Tibial nerve (tissue), 4 donors: Measurements from ENCODE around the gene SRXN1. TPM values are rescaled to one million over a fixed set of nuclear protein-coding genes. Genes with fewer than 3 reads are reported as not detected.

Source experiments
- DNase-seq, 2 donors: peaks; one replicate each; pipeline ENCODE4 v3.0.0-alpha.2; 2019; ENCODE audit warnings: low spot score in 2 of 2
- H3K27ac ChIP-seq, 4 donors: fragments of 200-600 bp; sonication (generic) in 3 of 4; one replicate each; pipeline ENCODE4 v1.5.1; 2017 to 2019; ENCODE audit warnings: mild to moderate bottlenecking in 1 of 4
- H3K27me3 ChIP-seq, 2 donors: fragments of 200-600 bp; sonication (generic) in 1 of 2; one replicate each; pipeline versions ENCODE4 v1.5.1 to v1.6.0; 2017 to 2019
- H3K36me3 ChIP-seq, 3 donors: fragments of 200-600 bp; sonication (generic); one replicate each; pipeline ENCODE4 v1.5.1; 2018 to 2019
- H3K4me1 ChIP-seq, 4 donors: fragments of 200-600 bp; sonication (generic) in 3 of 4; one replicate each; pipeline ENCODE4 v1.5.1; 2017 to 2019
- H3K4me3 ChIP-seq, 4 donors: fragments of 200-600 bp; sonication (generic) in 3 of 4; one replicate each; pipeline ENCODE4 v1.5.1; 2017 to 2019; ENCODE audit warnings: mild to moderate bottlenecking in 1 of 4, moderate library complexity in 1 of 4
- H3K9me3 ChIP-seq, 4 donors: fragments of 200-600 bp; sonication (generic) in 3 of 4; one replicate each; pipeline ENCODE4 v1.5.1; 2017 to 2019
- EP300 ChIP-seq, 2 donors: sonication (generic); formaldehyde crosslinking; IDR thresholded peaks; one replicate each; pipeline ENCODE4 v1.6.1; 2017; ENCODE audit warnings: antibody characterized with exemption in 2 of 2, mild to moderate bottlenecking in 1 of 2
- POLR2A ChIP-seq, 2 donors: fragments of 450-650 bp; IDR thresholded peaks; one replicate each; pipeline ENCODE4 v1.6.1; 2017; ENCODE audit warnings: antibody characterized with exemption in 2 of 2, mild to moderate bottlenecking in 2 of 2, moderate library complexity in 2 of 2
- WGBS, 2 donors: methylation state at CpG; one replicate each; pipeline ENCODE4 v1.1.5; 2018; 5-methylcytosine and 5-hydroxymethylcytosine counted together
- total RNA-seq, 4 donors: library from RNA; depleted of rRNA; stranded (reverse); fragments of >200 nt; gene quantifications; one replicate each; pipeline ENCODE4 v1.1.0, GENCODE V29; 2016
- TF ChIP-seq, protein P1 (sequence below), 5 experiments: fragments of 200-600 bp in 3 of 5; fragments of 450-650 bp in 2 of 5; sonication (generic) in 3 of 5; IDR thresholded peaks; one replicate each; pipeline ENCODE4 v1.5.1; 2016 to 2019; ENCODE audit warnings: antibody characterized with exemption in 5 of 5, mild to moderate bottlenecking in 3 of 5, moderate library complexity in 2 of 5

Gene SRXN1
- total RNA-seq, 4 donors from 2014 or later = 15.1 to 31.8 (median 19.5) TPM

GRCh38 chr20:611047-611842 is 41.8 kb downstream of the SRXN1 start:
- DNase-seq = no peak
- Histone ChIP-seq H3K4me1 (peaks cover 0 to 15% (median 0%) of the 10 kb centered on the region in 4 donors), H3K27ac (no peak overlapping the region), H3K27me3 (peaks cover 0 to 75% of the 10 kb centered on the region in 2 donors), H3K9me3 (no peaks in the 10 kb centered on the region), H3K4me3 (no peak overlapping the region), H3K36me3 (no peaks in the 10 kb centered on the region)
- TF ChIP-seq, protein P1, sequence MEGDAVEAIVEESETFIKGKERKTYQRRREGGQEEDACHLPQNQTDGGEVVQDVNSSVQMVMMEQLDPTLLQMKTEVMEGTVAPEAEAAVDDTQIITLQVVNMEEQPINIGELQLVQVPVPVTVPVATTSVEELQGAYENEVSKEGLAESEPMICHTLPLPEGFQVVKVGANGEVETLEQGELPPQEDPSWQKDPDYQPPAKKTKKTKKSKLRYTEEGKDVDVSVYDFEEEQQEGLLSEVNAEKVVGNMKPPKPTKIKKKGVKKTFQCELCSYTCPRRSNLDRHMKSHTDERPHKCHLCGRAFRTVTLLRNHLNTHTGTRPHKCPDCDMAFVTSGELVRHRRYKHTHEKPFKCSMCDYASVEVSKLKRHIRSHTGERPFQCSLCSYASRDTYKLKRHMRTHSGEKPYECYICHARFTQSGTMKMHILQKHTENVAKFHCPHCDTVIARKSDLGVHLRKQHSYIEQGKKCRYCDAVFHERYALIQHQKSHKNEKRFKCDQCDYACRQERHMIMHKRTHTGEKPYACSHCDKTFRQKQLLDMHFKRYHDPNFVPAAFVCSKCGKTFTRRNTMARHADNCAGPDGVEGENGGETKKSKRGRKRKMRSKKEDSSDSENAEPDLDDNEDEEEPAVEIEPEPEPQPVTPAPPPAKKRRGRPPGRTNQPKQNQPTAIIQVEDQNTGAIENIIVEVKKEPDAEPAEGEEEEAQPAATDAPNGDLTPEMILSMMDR (IDR thresholded peaks at IDR 0.05) = no peak
- TF ChIP-seq POLR2A (IDR thresholded peaks at IDR 0.05) (no peak), EP300 (IDR thresholded peaks at IDR 0.05) (no peak)
- WGBS, 2 donors = 48% methylated on average over 24 of the region's 24 CpGs

DNA sequence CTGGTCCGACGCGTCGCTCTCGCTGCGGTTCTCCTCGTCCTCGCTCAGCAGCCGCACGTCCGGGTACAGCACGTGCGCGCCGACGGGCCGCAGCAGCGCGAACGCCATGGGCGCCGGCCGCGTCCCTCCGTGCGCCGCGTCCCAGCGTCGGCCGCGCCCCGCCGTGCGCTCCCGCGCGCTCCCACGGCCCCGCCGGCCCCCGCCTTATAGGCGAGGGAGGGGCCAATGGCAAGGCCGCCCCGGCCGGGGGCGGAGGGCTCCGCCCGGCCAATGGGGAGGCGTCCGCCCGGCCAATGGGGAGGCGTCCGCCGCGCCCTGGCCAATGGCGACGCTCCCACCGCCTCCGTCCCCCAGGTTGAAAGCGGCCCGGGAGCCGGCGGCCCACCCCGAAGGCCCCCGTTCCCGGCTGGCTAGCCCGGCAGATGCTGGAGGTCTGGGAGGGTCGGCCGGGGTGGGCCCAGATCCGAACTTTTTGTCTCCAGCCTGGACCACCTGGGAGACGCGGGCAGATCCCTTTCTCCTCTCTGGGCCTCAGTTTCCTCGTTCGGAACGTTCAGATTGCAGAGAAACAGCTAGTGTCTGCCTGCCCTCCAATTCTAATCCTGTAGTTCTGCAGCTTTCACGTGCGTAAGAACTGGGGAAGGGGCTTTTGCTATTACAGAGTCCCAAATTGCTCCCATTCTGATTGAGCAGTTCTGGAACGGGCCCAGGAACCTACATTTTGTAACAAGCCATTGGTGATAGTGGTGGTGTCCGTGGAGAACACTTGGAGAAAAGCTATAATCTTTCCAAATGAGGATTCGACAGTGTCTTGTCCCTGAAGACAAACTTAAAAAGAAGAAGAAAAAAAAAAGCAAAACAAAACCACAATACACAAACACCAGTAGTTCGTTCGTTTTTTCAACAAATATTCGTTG is 42.6 kb downstream of the SRXN1 start, which contains the start of gene TCF15:
Gene TCF15 (minus strand): TSS at position 180 of the 917 bp plus-strand sequence. CDS start 72 bp downstream, at position 108.
- 12 to 18% methylated on average over 33 to 43 of the region's 84 CpGs for WGBS, 2 donors
- no peaks in the 10 kb centered on the region for H3K36me3 ChIP-seq
- peaks cover 0 to 73% of the 10 kb centered on the region in 2 donors for H3K27me3 ChIP-seq
- H3K27ac ChIP-seq = no peak within 1 kb of the TSS
- peak within 1 kb of the TSS in 1 of 4 donors; percentile 42 for H3K4me3 ChIP-seq
- peaks cover 0 to 15% (median 0%) of the 10 kb centered on the region in 4 donors for H3K4me1 ChIP-seq
- TF ChIP-seq POLR2A (IDR thresholded peaks at IDR 0.05) (no peak), EP300 (IDR thresholded peaks at IDR 0.05) (no peak)
- TF ChIP-seq, protein P1 (IDR thresholded peaks at IDR 0.05) = no peak
- no peak for DNase-seq
- H3K9me3 ChIP-seq = no peaks in the 10 kb centered on the region

DNA sequence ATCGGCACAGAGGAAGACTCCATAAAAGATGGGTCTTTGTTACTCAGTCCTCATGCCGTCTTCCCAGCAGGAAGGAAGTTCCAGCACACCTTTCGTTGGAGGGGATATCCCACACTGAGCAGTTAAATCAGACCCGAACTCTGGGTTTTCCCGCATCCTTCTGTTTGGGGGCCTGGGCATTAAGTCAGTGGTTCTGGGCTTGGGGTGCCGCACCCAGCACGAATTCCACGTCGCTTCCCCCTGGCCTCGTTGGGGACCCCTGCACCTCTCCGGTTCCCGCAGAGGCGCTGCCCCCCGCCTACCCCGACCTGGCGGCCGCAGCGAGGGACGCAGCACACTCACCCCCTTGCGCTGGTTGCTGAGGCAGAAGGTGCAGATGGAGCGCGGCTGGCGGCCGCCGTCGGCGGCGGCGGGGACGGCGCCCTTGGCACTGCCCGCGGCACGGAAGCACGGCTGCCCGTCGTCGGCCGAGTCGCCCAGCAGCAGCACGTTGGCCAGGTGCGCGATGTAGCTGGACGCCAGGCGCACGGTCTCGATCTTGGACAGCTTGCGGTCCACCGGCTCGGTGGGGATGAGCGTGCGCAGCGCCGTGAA is 43.5 kb downstream of the SRXN1 start:
- WGBS, 2 donors = 11 to 19% methylated on average over 12 to 19 of the region's 54 CpGs
- H3K27ac ChIP-seq = no peak overlapping the region
- H3K4me3 ChIP-seq = peak overlapping the region in 1 of 4 donors; percentile 42
- H3K9me3 ChIP-seq = no peaks in the 10 kb centered on the region
- H3K27me3 ChIP-seq = peaks cover 0 to 76% of the 10 kb centered on the region in 2 donors
- no peak for DNase-seq
- TF ChIP-seq POLR2A (IDR thresholded peaks at IDR 0.05) = no peak
- TF ChIP-seq, protein P1 (IDR thresholded peaks at IDR 0.05) = no peak
- TF ChIP-seq EP300 (IDR thresholded peaks at IDR 0.05) = no peak
- H3K36me3 ChIP-seq = no peaks in the 10 kb centered on the region
- H3K4me1 ChIP-seq = peaks cover 0 to 15% (median 0%) of the 10 kb centered on the region in 4 donors

- Histone ChIP-seq H3K4me3 (no peak overlapping the region), H3K27ac (no peak overlapping the region), H3K9me3 (no peaks in the 10 kb centered on the region), H3K27me3 (peaks cover 0 to 76% of the 10 kb centered on the region in 2 donors), H3K4me1 (peaks cover 0 to 15% (median 0%) of the 10 kb centered on the region in 4 donors), H3K36me3 (no peaks in the 10 kb centered on the region)
- 72 to 75% methylated on average over 8 of the region's 8 CpGs for WGBS, 2 donors
- no peak for DNase-seq
- no peak for TF ChIP-seq POLR2A (IDR thresholded peaks at IDR 0.05)
- no peak for TF ChIP-seq EP300 (IDR thresholded peaks at IDR 0.05)
- TF ChIP-seq, protein P1 (IDR thresholded peaks at IDR 0.05) = no peak
These were observed 44.0 kb downstream of the SRXN1 start for GRCh38 chr20:608970-609369.
